K562 (cell line): Measurements from ENCODE around the gene TNFAIP8L2. TPM values are rescaled to one million over a fixed set of nuclear protein-coding genes. Genes with fewer than 3 reads are reported as not detected.

Source experiments
- HDAC2 ChIP-seq: fragments of 450-650 bp; IDR thresholded peaks from 2 replicates; pipeline ENCODE4 v1.6.1; 2016; ENCODE audit warnings: mild to moderate bottlenecking
- KDM4B ChIP-seq, 2 experiments: fragments of 450-650 bp in 1 of 2; sonication (generic) in 1 of 2; IDR thresholded peaks; 2 replicates each; pipeline ENCODE4 v1.6.1; 2016 to 2017; ENCODE audit warnings: borderline replicate concordance in 2 of 2, antibody characterized with exemption in 1 of 2, low read depth in 1 of 2, mild to moderate bottlenecking in 1 of 2
- KLF1 ChIP-seq: fragments of 450-650 bp; IDR thresholded peaks from 2 replicates; pipeline ENCODE4 v1.6.1; 2016; ENCODE audit warnings: missing genetic modification characterization, missing compliant biosample characterization
- ZBTB40 ChIP-seq, 2 experiments: fragments of 450-650 bp in 1 of 2; sonication (generic) in 1 of 2; formaldehyde crosslinking in 1 of 2; IDR thresholded peaks; 2 replicates each; pipeline versions ENCODE4 v1.7.1 to v1.9.0; 2016 to 2022; ENCODE audit warnings: inconsistent platforms in 1 of 2, mild to moderate bottlenecking in 1 of 2, missing genetic modification reagents in 1 of 2
- ZFPM2 ChIP-seq: fragments of 250-450 bp; sonication (Bioruptor Pico); IDR thresholded peaks from 2 replicates; pipeline ENCODE4 v1.5.1; 2022; ENCODE audit warnings: mild to moderate bottlenecking
- ZHX1 ChIP-seq: fragments of 150-350 bp; conservative IDR thresholded peaks from 2 replicates; pipeline ENCODE4 v1.6.1; 2014; ENCODE audit warnings: low read length
- ZNF23 ChIP-seq: fragments of 250-450 bp; sonication (Bioruptor Pico); IDR thresholded peaks from 2 replicates; pipeline ENCODE4 v1.4.0; 2020; ENCODE audit warnings: mild to moderate bottlenecking
- ZNF445 ChIP-seq: fragments of 250-450 bp; sonication (Bioruptor Pico); IDR thresholded peaks from 2 replicates; pipeline ENCODE4 v1.4.0; 2020; ENCODE audit warnings: low read depth, mild to moderate bottlenecking, moderate library complexity
- ZNF57 ChIP-seq: fragments of 450-650 bp; formaldehyde crosslinking; IDR thresholded peaks from 2 replicates; pipeline ENCODE4 v1.4.0; 2020; ENCODE audit warnings: mild to moderate bottlenecking, moderate library complexity
- ZNF77 ChIP-seq: fragments of 250-450 bp; sonication (Bioruptor Pico); IDR thresholded peaks from 2 replicates; pipeline ENCODE4 v1.5.0; 2020
- ZNF785 ChIP-seq: fragments of 250-450 bp; sonication (Bioruptor Pico); IDR thresholded peaks from 2 replicates; pipeline ENCODE4 v1.4.0; 2020; ENCODE audit warnings: mild to moderate bottlenecking
- ZZZ3 ChIP-seq: fragments of 450-650 bp; IDR thresholded peaks from 2 replicates; pipeline ENCODE4 v1.6.1; 2016; ENCODE audit warnings: antibody characterized with exemption, mild to moderate bottlenecking, moderate library complexity
- polyA plus RNA-seq, 8 experiments: library from polyadenylated mRNA; depleted of rRNA in 4 of 8; stranded (reverse) in 5 of 8; unstranded in 3 of 8; fragments of >200 nt; fragmentation: Nextera tagmentation in 2 of 8; fragmentation: Illumina TruSeq in 1 of 8; extraction: Ambion mirVana in 2 of 8; extraction: Trizol in 1 of 8; gene quantifications; 2 replicates each; pipeline versions ENCODE4 v1.2.1 to v1.2.3, GENCODE V29; 2011 to 2014; ENCODE audit warnings: inconsistent platforms in 1 of 8, missing spikeins in 1 of 8
- total RNA-seq, 7 experiments: library from RNA; depleted of rRNA in 6 of 7; stranded (reverse); fragments of >200 nt in 6 of 7; fragmentation: Illumina TruSeq in 2 of 7; extraction: Trizol in 2 of 7; gene quantifications; 2 replicates each; pipeline versions ENCODE4 v1.2.1 to v1.2.3, GENCODE V29; 2011 to 2021; ENCODE audit warnings: low replicate concordance in 1 of 7

The TNFAIP8L2 gene
- total and polyA plus RNA-seq, 9 of the 15 experiments (the other 6 are each of a cell fraction or from before 2014, with no cell fraction given), result 0.05 to 1.7 (median 0.52) TPM

GRCh38 chr1:151165738-151166504 lies 9.5 kb downstream of the TNFAIP8L2 start, which contains the start of the genes LYSMD1 and SCNM1 (continued):
- TF ChIP-seq ZHX1 (no peak), ZBTB40 (IDR thresholded peaks at IDR 0.05) (peak; percentile 97), ZBTB40 (CRISPR knock-in tag; IDR thresholded peaks at IDR 0.05) (no peak), ZNF445 (CRISPR knock-in tag) (no peak), ZNF785 (CRISPR knock-in tag) (no peak), ZNF57 (CRISPR knock-in tag) (no peak), KDM4B (IDR thresholded peaks at IDR 0.05; ENCODE audit: borderline replicate concordance in 2 of 2, low read depth in 1 of 2) (peak in 1 of 2 experiments; percentile 92; a peak in 2 of 4 replicates), ZNF23 (CRISPR knock-in tag) (no peak), ZNF77 (CRISPR knock-in tag) (no peak), ZZZ3 (peak; percentile 77), HDAC2 (no peak; the same call in 1 of the 2 replicates), ZFPM2 (CRISPR knock-in tag) (no peak), KLF1 (tag) (peak; percentile 89)
